Esophagus squamous epithelium (tissue), 4 donors: ENCODE results near the gene DMRTC1.
"Not testable (repeated sequence)": the region's sequence is repeated elsewhere in the genome, so short reads cannot be mapped to it uniquely, and the experiment has no call there.

Experiments used
- POLR2A ChIP-seq, 4 donors: fragments of 450-650 bp; IDR thresholded peaks; one replicate each; pipeline ENCODE4 v1.6.1; 2017; ENCODE audit warnings: antibody characterized with exemption in 4 of 4, mild to moderate bottlenecking in 4 of 4, moderate library complexity in 3 of 4
- TF ChIP-seq, protein P1 (sequence below), 6 experiments: fragments of 450-650 bp in 4 of 6; fragments of 200-600 bp in 2 of 6; sonication (generic) in 2 of 6; IDR thresholded peaks; one replicate each; pipeline ENCODE4 v1.5.1; 2016 to 2019; ENCODE audit warnings: antibody characterized with exemption in 6 of 6, mild to moderate bottlenecking in 4 of 6, moderate library complexity in 4 of 6

DNA sequence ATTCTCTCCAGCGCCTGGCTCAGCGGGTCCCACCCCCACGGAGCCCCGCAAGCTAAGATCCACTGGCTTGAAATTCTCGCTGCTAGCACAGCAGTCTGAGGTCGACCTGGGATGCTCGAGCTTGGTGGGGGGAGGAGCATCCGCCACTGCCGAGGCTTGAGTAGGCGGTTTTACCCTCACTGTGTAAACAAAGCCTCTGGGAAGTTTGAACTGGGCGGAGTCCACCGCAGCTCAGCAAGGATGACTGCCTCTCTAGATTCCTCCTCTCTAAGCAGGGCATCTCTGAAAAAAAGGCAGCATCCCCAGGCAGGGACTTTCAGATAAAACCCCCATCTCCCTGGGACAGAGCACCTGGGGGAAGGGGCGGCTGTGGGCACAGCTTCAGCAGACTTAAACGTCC, 53.9 kb downstream of the DMRTC1 start:
- TF ChIP-seq POLR2A (IDR thresholded peaks at IDR 0.05), result not testable (repeated sequence)
- TF ChIP-seq, protein P1, sequence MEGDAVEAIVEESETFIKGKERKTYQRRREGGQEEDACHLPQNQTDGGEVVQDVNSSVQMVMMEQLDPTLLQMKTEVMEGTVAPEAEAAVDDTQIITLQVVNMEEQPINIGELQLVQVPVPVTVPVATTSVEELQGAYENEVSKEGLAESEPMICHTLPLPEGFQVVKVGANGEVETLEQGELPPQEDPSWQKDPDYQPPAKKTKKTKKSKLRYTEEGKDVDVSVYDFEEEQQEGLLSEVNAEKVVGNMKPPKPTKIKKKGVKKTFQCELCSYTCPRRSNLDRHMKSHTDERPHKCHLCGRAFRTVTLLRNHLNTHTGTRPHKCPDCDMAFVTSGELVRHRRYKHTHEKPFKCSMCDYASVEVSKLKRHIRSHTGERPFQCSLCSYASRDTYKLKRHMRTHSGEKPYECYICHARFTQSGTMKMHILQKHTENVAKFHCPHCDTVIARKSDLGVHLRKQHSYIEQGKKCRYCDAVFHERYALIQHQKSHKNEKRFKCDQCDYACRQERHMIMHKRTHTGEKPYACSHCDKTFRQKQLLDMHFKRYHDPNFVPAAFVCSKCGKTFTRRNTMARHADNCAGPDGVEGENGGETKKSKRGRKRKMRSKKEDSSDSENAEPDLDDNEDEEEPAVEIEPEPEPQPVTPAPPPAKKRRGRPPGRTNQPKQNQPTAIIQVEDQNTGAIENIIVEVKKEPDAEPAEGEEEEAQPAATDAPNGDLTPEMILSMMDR (IDR thresholded peaks at IDR 0.05), result not testable (repeated sequence)
